GM18526 (cell line): ENCODE results near the gene CLSTN2.

ENCODE experiments used
- POLR2A ChIP-seq: IDR thresholded peaks from 3 replicates; pipeline ENCODE4 v1.6.1; 2011; ENCODE audit not compliant: insufficient read length; ENCODE audit errors: extremely low read depth

The CLSTN2 gene

GRCh38 chr3:140553591-140553990 lies 618.6 kb downstream of the CLSTN2 start:
- no peak for TF ChIP-seq POLR2A

DNA sequence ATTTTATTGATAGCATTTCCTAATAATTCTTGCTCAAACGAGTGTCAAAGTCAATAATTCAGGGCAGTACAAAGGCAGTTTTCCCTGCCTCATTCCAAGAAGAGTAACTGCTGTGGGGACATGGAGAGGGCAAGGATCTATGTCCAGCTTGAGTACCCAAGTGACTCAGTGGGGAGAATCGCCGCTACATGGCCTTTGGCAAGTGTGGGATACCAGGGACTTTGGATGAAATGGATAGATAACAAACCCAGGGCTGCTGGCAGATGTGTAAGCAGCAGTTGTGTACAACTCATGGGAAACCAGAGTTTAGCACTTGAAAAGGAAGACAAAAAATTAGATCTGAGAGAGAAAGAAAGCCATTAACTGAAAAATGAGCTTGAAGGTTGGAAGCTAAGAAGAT lies 620.7 kb downstream of the CLSTN2 start:
- no peak for TF ChIP-seq POLR2A

- TF ChIP-seq POLR2A = no peak
These were observed 622.5 kb downstream of the CLSTN2 start for GRCh38 chr3:140557476-140557875.

- TF ChIP-seq POLR2A = no peak
These were observed 624.6 kb downstream of the CLSTN2 start for GRCh38 chr3:140559546-140559945.

- TF ChIP-seq POLR2A = no peak
These were observed 628.3 kb downstream of the CLSTN2 start for GRCh38 chr3:140563206-140563760.

- TF ChIP-seq POLR2A = no peak
These were observed 633.1 kb downstream of the CLSTN2 start for GRCh38 chr3:140568131-140568530.

DNA sequence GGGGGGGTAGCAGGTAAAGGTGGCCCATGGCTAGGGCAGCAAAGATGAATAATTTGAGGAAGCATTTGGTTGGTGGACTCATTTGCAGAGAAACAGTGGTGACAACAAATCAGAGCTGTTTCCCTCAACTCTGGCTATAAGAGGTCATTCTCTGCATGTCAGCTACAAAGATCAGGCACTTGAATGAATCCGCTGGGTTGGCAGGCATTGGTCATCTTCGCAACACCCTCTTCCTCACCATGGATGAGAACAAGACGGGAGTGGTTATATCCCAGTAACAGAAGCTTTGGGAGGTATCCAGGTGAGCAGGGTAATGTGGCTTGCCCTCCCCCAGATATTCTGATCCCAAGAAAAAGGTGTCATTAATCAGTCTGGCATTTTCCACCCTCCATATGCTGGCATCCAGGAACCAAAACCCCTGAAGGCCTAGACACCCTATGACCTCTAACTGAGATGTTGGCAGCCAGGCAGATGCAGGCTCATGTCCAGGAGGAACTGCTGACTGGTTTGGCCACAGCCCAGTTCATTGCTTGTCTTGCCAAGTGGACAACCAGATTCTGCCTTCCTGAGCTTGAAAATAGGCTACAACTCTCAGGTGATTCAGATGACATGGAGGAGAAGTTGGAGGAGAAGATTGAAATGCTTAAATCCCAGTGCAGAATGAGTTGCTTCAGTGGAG lies 634.0 kb downstream of the CLSTN2 start:
- no peak for TF ChIP-seq POLR2A

- TF ChIP-seq POLR2A = no peak
These were observed 635.6 kb downstream of the CLSTN2 start for GRCh38 chr3:140570602-140571001.

GRCh38 chr3:140571836-140572235 lies 636.9 kb downstream of the CLSTN2 start:
- TF ChIP-seq POLR2A = no peak

DNA sequence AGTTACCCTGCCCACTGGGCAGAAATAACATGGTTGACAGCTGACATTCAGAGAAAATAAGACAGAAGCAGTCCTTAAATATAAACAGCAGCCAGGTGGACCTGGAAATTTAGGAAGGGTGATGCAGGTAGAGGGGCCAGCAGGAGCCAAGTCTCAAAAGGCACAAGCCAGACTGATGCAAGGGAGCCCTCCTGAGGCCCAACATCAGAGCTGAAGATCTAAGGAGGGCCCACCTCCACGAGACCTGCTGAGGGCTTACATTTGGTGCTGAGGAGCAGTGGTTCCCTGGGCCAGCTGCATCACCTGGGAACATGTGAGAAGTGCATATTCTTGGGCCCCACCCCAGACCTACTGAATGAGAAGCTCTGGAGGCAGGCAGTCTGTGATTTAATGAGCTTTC lies 637.3 kb downstream of the CLSTN2 start:
- TF ChIP-seq POLR2A = no peak

- no peak for TF ChIP-seq POLR2A
These were observed 638.0 kb downstream of the CLSTN2 start for GRCh38 chr3:140573011-140573410.

DNA sequence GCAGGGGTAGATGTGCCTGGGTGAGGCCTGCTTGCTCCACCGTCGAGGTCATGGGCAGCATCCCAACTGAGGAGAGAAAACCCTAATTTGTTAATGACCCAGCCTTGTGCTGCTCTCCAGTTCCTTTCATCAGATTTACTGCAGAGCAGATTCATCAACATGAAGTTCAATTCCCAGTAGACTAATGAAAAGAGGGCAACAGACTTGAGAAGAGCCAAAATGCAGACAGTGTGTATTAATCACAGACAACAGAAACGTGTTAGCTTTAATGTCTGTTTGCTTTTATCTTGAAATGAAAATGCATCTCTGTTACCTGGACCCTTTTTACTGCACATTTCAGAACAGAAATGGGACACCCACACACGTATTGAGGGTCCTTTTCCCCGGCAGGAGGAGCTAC lies 639.4 kb downstream of the CLSTN2 start:
- TF ChIP-seq POLR2A = no peak

DNA sequence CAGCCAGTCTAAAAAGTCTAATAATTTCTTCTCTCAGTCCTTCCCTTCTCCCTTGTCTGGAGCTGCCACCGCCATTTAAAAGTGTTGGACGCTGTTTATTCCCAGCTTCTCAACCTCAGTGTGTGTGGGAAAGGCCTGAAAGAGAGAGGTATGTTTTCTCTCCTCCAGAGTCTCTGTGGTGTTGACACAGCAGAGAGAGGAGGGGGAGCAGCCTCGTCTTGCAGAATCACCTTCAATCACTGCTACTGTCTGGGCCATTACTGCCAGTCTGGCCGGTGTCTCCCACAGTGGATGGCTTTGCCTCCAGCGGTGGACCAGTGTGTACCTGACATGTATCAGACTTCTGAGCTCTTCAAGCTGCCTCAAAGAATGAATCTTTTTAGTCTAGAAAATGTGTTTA lies 641.5 kb downstream of the CLSTN2 start:
- no peak for TF ChIP-seq POLR2A

DNA sequence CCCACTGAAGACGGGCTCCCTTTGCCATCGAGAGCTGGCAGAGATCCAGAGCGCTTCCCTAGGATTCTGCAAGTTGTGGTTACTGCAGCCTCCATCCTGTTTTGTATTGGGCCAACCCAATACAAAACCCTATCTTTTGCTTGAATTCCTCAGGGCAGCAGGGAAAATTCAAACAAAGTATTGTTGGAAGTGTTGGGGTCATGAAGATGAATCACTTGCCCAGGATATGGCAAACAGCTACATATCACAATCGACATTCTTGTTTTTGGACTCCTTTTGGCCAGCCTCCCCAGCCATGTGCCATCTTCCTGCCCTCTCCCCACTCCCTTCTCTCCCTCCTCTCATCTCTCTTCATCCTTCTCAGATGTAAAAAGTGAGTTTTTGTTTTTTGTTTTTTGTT lies 642.9 kb downstream of the CLSTN2 start:
- TF ChIP-seq POLR2A = no peak

- no peak for TF ChIP-seq POLR2A
These were observed 644.3 kb downstream of the CLSTN2 start for GRCh38 chr3:140579260-140579659.

DNA sequence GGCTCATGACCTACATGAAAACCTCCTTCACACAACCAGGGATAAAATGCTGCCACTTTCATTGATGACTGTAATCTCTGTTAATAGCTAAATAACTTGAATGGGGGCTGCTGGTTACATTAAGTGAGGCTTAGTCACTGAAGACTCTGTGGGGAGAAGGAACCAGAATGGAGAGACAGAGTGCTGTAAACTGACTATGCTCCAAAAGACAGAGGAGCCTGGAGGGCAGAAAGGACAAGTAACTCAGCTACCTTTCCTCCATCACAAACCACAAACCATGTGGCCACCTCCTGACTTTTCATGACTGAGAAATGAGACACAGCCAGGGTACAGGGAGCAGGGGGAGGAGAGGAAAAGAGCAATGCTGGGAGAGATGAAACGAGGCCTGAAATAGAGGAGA lies 645.8 kb downstream of the CLSTN2 start:
- TF ChIP-seq POLR2A = no peak

GRCh38 chr3:140584549-140584948 lies 649.6 kb downstream of the CLSTN2 start:
- TF ChIP-seq POLR2A = no peak
